Stimulated activated CD4-positive, alpha-beta T cell treated with anti-CD3 and anti-CD28 coated beads, Interleukin-15, amount 100 ng/mL, for 24 hours (primary cell): ENCODE measurements around the gene OCEL1.

Experiments
- DNase-seq: peaks from one replicate; pipeline ENCODE4 v3.0.0-alpha.2; 2020

Gene OCEL1

GRCh38 chr19:17242431-17243208 is 16.6 kb downstream of the OCEL1 start:
- no peak for DNase-seq

DNA sequence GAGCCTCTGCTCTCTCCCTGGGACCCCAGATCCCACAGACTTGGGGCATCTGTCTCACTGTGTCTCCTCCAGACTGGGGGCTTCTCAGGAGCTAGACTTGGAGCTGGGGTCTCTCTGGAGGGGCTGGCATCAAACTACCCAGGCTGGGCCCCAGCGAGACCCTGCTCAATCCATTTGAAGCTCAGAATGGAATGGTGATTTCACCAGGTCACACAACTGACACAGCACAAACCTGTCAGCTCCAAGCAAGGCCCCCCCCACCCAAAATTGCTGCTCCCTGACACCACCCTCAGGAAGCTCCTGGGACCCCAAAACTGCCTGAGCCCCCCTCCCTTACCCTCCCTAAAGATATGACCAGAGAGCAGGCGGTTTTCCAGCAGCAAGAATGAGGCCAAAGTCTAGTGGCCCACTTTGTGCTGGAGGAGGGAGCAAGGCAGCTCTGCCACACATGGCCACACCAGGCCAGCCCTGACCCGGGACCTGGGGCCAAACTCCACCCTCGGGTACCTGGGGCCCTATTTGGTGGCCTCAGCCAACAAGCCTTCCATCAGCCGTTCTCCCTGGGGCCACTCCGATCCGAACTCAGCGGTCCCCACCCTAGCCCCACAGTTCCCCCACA is 17.3 kb downstream of the OCEL1 start:
- DNase-seq: no peak

DNA sequence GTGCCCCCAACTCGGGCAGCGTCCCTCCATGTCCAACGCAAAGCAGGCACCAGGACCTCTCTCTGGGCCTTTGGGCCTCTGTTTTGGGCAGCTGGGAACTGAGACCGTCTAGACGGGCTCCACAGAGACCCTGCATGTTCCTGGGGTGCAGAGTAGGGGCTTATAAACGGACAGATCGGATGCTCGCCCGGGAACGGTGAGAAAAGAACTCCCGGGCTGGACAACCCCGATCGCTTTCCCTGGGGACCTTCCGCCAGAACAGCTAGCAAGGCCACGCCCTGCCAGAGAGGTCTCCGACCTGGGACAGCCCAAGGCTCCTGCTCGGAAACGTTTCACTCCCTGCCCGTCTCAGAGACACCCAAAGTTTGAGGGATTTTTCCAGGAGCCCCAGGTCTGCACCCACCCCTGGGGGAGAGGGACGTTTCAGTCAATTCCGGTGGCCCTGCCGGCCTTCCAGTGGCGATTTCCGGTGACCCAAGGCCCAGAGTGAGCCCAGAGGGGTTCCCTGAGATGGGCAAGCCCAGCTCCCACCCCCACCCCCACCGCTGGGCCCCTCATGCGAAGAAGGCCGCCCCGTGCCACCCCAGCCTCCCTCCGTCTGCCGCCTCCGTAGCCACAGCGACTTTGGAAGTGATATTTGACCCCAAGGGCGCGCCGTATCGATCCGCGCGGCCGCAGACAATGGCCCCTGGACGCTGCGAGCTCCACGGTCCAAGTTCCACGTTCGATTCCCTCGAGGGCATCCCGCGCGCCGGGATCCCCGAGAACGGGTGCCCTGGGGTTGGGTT is 18.0 kb downstream of the OCEL1 start:
- no peak for DNase-seq

GRCh38 chr19:17244618-17245534 is 18.9 kb downstream of the OCEL1 start:
- peak; percentile 20 for DNase-seq

DNA sequence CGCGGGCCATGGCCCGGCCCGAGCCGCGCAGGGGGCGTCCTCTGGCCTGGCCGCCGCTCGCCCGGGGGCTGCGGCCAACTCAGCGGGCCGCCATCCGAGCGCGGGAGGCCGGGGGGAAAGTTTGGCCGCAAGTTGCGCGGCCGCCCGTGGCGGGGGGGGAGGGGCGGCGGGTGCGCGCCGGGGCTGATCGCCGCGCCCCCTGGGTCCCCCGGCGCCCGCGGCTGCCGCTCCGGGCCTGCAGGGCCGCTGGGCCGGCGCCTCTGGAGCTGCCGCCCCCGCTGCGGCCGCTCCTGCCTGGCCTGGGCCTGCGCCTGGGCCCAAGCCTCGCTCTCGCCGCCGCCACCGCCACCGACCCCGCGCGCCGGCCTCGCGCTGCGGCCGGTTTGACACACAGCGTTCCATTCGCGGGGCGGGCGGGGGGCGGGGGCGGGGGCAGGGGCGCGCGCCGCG is 19.5 kb downstream of the OCEL1 start, which contains the start of gene NR2F6:
TSS of gene NR2F6 (minus strand) at position 385 of the 450 bp plus-strand sequence. CDS start 699 bp downstream, outside the sequence.
- no peak for DNase-seq

GRCh38 chr19:17246681-17247425 is 20.8 kb downstream of the OCEL1 start:
- no peak for DNase-seq

DNA sequence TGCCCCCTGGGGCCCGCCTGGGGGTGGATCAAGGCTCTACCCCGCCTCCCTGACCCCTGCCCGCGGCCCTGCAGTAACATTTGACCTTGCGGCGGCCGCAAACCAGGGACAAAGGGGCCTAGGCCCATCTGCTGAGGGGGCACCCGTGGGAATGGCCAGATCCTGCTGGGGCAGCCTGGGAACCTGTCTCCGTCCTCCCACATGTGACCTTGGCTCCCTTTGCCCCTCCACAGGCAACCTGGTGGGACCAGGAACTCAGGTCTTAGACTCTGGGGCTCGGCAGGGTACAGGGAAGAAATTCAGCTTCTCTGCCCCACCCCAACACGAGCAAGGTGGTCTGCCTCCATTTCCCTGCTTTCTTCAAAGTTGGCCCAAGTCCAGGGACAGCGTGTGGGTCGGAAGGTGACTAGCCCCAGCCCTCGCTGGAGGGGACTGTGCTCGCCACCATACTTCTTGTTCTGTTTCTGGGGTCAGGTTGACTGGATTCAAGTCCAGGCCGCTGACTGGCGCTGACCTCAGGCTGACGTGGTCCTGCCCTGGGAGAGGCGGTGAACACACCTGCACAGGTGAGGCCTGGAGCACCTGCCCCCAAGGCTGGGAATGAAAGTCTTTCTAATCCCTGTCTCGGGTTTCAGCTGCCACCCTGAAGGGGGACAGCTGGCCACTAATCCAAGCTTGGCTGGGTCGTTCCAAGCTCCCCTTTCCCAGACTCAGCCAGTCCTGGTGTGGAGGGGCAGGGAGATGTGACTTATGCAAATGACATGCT is 22.2 kb downstream of the OCEL1 start:
- no peak for DNase-seq

GRCh38 chr19:17249887-17250548 is 24.0 kb downstream of the OCEL1 start:
- no peak for DNase-seq

DNA sequence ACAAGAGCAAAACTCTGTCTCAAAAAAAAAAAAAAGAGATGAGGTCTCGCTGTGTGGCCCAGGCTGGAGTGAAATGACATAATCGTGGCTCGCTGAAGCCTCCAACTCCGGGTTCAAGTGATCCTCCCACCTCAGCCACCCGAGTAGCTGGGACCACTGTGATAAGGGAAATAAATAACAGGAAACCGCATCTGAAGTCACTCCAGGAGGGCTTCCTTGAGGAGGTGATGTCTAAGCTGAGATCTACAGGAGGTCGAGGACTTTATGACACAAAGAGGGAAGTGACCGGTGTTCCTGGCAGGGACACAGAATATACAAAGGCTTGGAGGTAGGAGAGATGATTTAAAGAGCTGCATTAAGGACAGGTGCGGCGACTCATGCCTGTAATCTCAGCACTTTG is 28.6 kb downstream of the OCEL1 start:
- DNase-seq: no peak

GRCh38 chr19:17255150-17255621 is 29.2 kb downstream of the OCEL1 start:
- no peak for DNase-seq

DNA sequence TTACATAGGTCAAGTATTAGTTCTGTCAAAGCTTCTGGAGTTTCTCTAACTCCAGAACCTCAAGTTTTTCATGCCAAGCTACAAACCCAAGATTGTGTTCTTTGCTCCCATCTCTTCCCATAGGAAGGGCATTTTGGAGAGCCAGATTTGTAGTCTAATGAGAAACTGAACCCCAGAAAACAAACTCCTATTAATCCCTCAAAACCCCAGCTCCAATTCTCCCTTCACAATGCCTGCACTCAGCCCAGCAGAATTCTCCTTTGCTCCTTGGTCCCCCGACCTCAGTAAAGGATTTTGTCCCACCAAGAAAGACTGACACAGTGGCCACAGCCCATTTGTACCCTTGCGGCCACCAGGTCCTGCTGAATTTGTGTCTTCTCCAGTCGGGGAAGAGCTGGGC is 30.1 kb downstream of the OCEL1 start:
- DNase-seq: no peak

DNA sequence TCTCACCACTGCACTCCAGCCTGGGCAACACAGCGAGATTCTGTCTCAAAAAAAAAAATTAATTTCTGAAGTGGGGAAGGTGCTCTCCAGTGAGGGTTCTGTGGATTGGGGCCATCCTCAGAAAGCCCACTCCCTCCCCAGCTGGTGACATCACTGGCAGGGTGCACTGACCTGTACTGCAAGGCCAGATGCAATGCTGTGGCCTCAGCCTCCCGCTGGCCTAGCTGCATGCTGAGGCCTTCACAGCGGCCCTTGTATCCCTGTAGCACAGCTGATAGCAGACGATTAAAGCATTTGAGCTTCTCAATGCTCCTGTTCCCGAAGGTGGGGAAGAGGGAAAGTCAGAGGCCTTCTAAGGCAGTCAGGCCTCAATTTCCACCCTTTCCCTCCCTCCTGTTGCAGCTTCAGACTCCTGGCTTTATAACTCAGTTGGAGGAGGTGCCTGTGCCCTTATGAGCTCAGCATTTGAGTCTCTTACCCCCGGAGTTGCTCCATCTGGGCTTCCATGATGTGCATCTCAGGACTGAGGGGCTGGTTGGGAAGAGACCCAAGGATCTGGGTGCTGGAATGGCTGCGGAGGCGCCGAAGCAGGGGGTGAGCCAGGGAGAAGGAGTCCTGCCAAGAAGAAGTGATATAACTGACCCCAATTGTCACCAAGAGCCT is 33.2 kb downstream of the OCEL1 start:
- no peak for DNase-seq

DNA sequence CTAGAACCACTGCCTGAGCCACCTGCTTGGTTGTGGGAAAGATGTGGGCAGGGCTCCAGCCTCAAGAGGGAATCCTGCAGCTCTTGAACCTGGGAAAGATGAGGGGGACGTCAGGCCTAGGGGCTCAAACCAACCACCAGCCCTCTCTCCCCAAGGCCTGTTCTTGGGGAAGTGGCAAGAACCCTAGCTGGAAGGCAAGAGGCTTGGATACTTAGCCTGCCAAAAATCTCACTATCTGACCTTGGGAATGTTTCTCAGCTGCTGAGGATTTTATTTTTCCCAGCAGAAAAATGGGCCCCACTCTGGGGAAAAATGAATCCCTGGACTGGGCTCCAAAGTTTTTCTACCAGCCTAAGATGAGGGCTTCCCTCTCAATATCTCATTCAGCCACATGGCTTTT is 33.9 kb downstream of the OCEL1 start:
- no peak for DNase-seq

GRCh38 chr19:17260842-17261325 is 34.9 kb downstream of the OCEL1 start:
- peak; percentile 93 for DNase-seq

GRCh38 chr19:17262557-17262956 is 36.5 kb downstream of the OCEL1 start:
- no peak for DNase-seq

- no peak for DNase-seq
Measured at GRCh38 chr19:17263712-17264640, 38.0 kb downstream of the OCEL1 start.

DNA sequence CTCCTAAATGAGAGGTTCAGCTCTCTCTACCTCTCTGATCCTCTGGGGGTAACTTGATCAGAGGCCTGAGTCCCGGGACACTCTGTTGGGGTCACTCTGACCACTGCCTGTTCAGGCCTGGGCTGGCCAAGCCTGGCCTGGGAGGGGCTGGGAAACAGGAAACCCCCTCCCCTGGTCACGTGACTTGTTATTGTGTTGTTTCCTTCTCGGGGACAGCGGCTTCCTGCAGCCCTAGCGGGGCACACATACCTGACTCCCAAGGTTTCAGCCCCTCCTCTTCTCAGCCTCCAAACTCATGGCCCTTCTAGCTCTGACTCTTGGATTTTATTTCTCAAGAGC is 38.6 kb downstream of the OCEL1 start, which contains the start of gene USHBP1:
TSS of gene USHBP1 (minus strand) at position 105 of the 339 bp plus-strand sequence. CDS start 446 bp downstream, outside the sequence.
- DNase-seq: no peak

DNA sequence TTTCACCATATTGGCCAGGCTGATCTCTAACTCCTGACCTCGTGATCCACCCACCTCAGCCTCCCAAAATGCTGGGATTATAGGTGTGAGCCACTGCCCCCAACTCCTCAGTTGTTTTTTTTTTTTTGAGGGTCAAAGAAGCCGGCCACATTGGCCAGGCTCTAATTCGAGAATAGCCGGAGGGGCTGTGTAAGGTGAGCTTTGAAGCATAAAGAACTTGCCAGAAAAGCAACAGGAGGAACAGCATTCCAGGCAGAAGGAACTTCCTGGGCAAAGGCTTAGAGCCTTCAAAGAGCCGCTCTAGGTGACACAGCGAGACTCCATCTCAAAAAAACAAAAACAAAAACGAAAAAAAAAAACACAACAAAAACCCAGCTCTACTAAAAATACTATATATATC is 40.0 kb downstream of the OCEL1 start:
- DNase-seq: no peak
